Keratinocyte (primary cell): ENCODE measurements around the gene NELL2. TPM values are rescaled to one million over a fixed set of nuclear protein-coding genes. Genes with fewer than 3 reads are reported as not detected.

Experiments used
- DNase-seq: peaks from one replicate; pipeline ENCODE4 v3.0.0-alpha.2; 2011; ENCODE audit warnings: low read depth, missing footprints, low spot score
- FAIRE-seq: peaks from 2 replicates; lab custom pipeline; 2011; peaks lifted over from hg19 to GRCh38; lab: Jason Lieb, UNC
- H2AFZ ChIP-seq: 2 replicates; pipeline ENCODE4 v1.6.0; 2012; ENCODE audit warnings: low read length, control low read depth, inconsistent platforms; ENCODE audit not compliant: control insufficient read depth
- H3K27ac ChIP-seq: 2 replicates; pipeline ENCODE4 v1.5.1; 2011; ENCODE audit warnings: low read length; ENCODE audit not compliant: control insufficient read depth, insufficient read depth
- H3K27me3 ChIP-seq: 3 replicates; pipeline ENCODE4 v1.6.0; 2011; ENCODE audit warnings: low read length; ENCODE audit not compliant: control insufficient read depth, insufficient read depth; ENCODE audit errors: extremely low read depth
- H3K36me3 ChIP-seq, 2 experiments: 2 replicates in 1 of 2; 3 replicates in 1 of 2; pipeline ENCODE4 v1.5.1; 2011; ENCODE audit warnings: low read length in 2 of 2, mild to moderate bottlenecking in 1 of 2; ENCODE audit not compliant: control insufficient read depth in 2 of 2, insufficient read depth in 2 of 2; ENCODE audit errors: extremely low read depth in 1 of 2
- H3K4me1 ChIP-seq: 3 replicates; pipeline ENCODE4 v1.5.1; 2011; ENCODE audit warnings: low read length; ENCODE audit not compliant: control insufficient read depth, insufficient read depth; ENCODE audit errors: extremely low read depth
- H3K4me2 ChIP-seq: 3 replicates; pipeline ENCODE4 v1.6.0; 2011; ENCODE audit warnings: low read depth, low read length; ENCODE audit not compliant: control insufficient read depth, insufficient read depth; ENCODE audit errors: extremely low read depth
- H3K4me3 ChIP-seq, 3 experiments: fragments of 200-600 bp in 1 of 3; sonication (generic) in 1 of 3; 2 replicates in 2 of 3; 3 replicates in 1 of 3; pipeline ENCODE4 v1.5.1; 2011 to 2016; ENCODE audit warnings: low read length in 3 of 3, mild to moderate bottlenecking in 3 of 3, control low read depth in 2 of 3, inconsistent platforms in 1 of 3, low read depth in 1 of 3, mixed read lengths in 1 of 3, mixed run types in 1 of 3, moderate library complexity in 1 of 3; ENCODE audit not compliant: control insufficient read depth in 2 of 3, insufficient read depth in 2 of 3; ENCODE audit errors: extremely low read depth in 1 of 3
- H3K79me2 ChIP-seq: 2 replicates; pipeline ENCODE4 v1.6.0; 2012; ENCODE audit warnings: low read length; ENCODE audit not compliant: control insufficient read depth, insufficient read depth
- H3K9ac ChIP-seq: 3 replicates; pipeline ENCODE4 v1.6.0; 2011; ENCODE audit warnings: low read length; ENCODE audit not compliant: control insufficient read depth, insufficient read depth; ENCODE audit errors: extremely low read depth
- H3K9me1 ChIP-seq: 3 replicates; pipeline ENCODE4 v1.6.0; 2011; ENCODE audit warnings: low read length; ENCODE audit not compliant: control insufficient read depth, insufficient read depth; ENCODE audit errors: extremely low read depth
- H3K9me3 ChIP-seq: 2 replicates; pipeline ENCODE4 v1.5.1; 2012; ENCODE audit warnings: low read depth, low read length; ENCODE audit not compliant: control insufficient read depth
- H4K20me1 ChIP-seq: 3 replicates; pipeline ENCODE4 v1.6.0; 2011; ENCODE audit warnings: low read length; ENCODE audit not compliant: control insufficient read depth, insufficient read depth; ENCODE audit errors: extremely low read depth
- CTCF ChIP-seq, 3 experiments: IDR thresholded peaks in 1 of 3; conservative IDR thresholded peaks in 1 of 3; optimal IDR thresholded peaks in 1 of 3; 2 replicates in 2 of 3; 3 replicates in 1 of 3; pipeline versions ENCODE3 to v1.5.1; 2011; ENCODE audit warnings: low read length in 3 of 3, mild to moderate bottlenecking in 3 of 3, moderate library complexity in 2 of 3, control low read depth in 1 of 3, inconsistent platforms in 1 of 3; ENCODE audit not compliant: insufficient read depth in 2 of 3; ENCODE audit errors: extremely low read depth in 1 of 3
- EZH2 ChIP-seq: IDR thresholded peaks from one replicate; pipeline ENCODE4 v1.6.1; 2012; ENCODE audit warnings: inconsistent platforms, mild to moderate bottlenecking, low read length, moderate library complexity
- dilution Hi-C: fragments of 300-500 bp; cut with MboI; formaldehyde crosslinking; loops from one replicate; pipeline ENCODE4 v1.7.0; 2020; ENCODE audit warnings: low sequenced_read_pairs; ENCODE audit not compliant: extremely low pct_ligation_motif_present
- polyA plus RNA-seq, 5 experiments: library from polyadenylated mRNA; depleted of rRNA in 3 of 5; stranded (reverse) in 3 of 5; stranded (forward) in 1 of 5; unstranded in 1 of 5; fragments of >200 nt; gene quantifications; 1 replicate in 1 of 5; 2 replicates in 3 of 5; 3 replicates in 1 of 5; pipeline versions ENCODE4 v1.2.1 to v1.2.3, GENCODE V29; 2011 to 2012; ENCODE audit warnings: missing spikeins in 2 of 5, low read depth in 1 of 5, low replicate concordance in 1 of 5

NELL2 gene
- polyA plus RNA-seq, 1 donor (not counting 4 experiments of a cell fraction or from before 2014, with no cell fraction given), result 0.58 TPM

- Histone ChIP-seq H3K79me2 (no peaks in the 10 kb centered on the region), H4K20me1 (no peaks in the 10 kb centered on the region), H3K27ac (no peak overlapping the region), H3K9me1 (no peaks in the 10 kb centered on the region), H3K27me3 (peaks cover 3% of the 10 kb centered on the region), H3K4me1 (no peaks in the 10 kb centered on the region), H3K9ac (no peak overlapping the region), H3K36me3 (no peaks in the 10 kb centered on the region), H3K4me3 (no peak overlapping the region), H3K9me3 (no peaks in the 10 kb centered on the region), H2AFZ (no peak overlapping the region), H3K4me2 (no peak overlapping the region)
- TF ChIP-seq CTCF (optimal IDR thresholded peaks at IDR 0.05 in 1 of 3, IDR thresholded peaks at IDR 0.05 in 1 of 3, conservative IDR thresholded peaks at IDR 0.05 in 1 of 3; ENCODE audit: extremely low read depth in 1 of 3, insufficient read depth in 2 of 3, low read length in 3 of 3) (no peak), EZH2 (no peak)
- no peak for DNase-seq
- dilution Hi-C loops, result no loop called here
- FAIRE-seq, result no peak
Measured at GRCh38 chr12:44917141-44917540, 41.0 kb upstream of the NELL2 start.

GRCh38 chr12:44915958-44916357 is 39.8 kb upstream of the NELL2 start:
- H3K4me1 ChIP-seq, result no peaks in the 10 kb centered on the region
- H3K9me3 ChIP-seq, result no peaks in the 10 kb centered on the region
- dilution Hi-C loops, result no loop called here
- H3K9me1 ChIP-seq, result no peaks in the 10 kb centered on the region
- FAIRE-seq, result no peak
- no peak overlapping the region for H3K4me3 ChIP-seq
- no peak for DNase-seq
- H3K79me2 ChIP-seq, result no peaks in the 10 kb centered on the region
- H3K27ac ChIP-seq, result no peak overlapping the region
- no peaks in the 10 kb centered on the region for H4K20me1 ChIP-seq
- no peaks in the 10 kb centered on the region for H3K36me3 ChIP-seq
- peaks cover 3% of the 10 kb centered on the region for H3K27me3 ChIP-seq
- H3K9ac ChIP-seq, result no peak overlapping the region
- H3K4me2 ChIP-seq, result no peak overlapping the region
- TF ChIP-seq CTCF (optimal IDR thresholded peaks at IDR 0.05 in 1 of 3, IDR thresholded peaks at IDR 0.05 in 1 of 3, conservative IDR thresholded peaks at IDR 0.05 in 1 of 3; ENCODE audit: extremely low read depth in 1 of 3, insufficient read depth in 2 of 3, low read length in 3 of 3) (no peak), EZH2 (no peak)
- H2AFZ ChIP-seq, result no peak overlapping the region
